IMR-90 (cell line): Measurements from ENCODE around the gene RNF34. TPM values are rescaled to one million over a fixed set of nuclear protein-coding genes. Genes with fewer than 3 reads are reported as not detected.
A peak's percentile ranks its signal among the peaks of the same experiment; 100 is the strongest.

ENCODE experiments used
- ATAC-seq: fragments of 200-7000 bp; cut with Tn5 transposase; 2 replicates; pipeline ENCODE4 v1.9.1; 2020; ENCODE audit warnings: low read depth, mild to moderate bottlenecking, moderate library complexity
- BruUV-seq: library from RNA; stranded (reverse); fragments of 400-500 nt; replicated peaks from 2 replicates; lab custom pipeline; 2021; lab: Mats Ljungman, UMichigan
- CTCF ChIA-PET: fragments of 300-600 bp; formaldehyde crosslinking; extraction: SDS; loops from one replicate; lab custom pipeline; 2021; ENCODE audit warnings: antibody characterized with exemption; lab: Yijun Ruan, JAX
- POLR2A ChIA-PET: fragments of 300-600 bp; sonication (Branson Sonifier 250); formaldehyde crosslinking; loops from one replicate; lab custom pipeline; 2022; ENCODE audit warnings: antibody characterized with exemption; ENCODE audit not compliant: unreplicated experiment; lab: Charles Lee
- DNase-seq: peaks from one replicate; pipeline ENCODE4 v3.0.0; 2013
- H2AFZ ChIP-seq: replicated peaks from 2 replicates; pipeline ENCODE3; 2013; ENCODE audit warnings: low read length, mild to moderate bottlenecking; ENCODE audit not compliant: poor library complexity
- H2AK5ac ChIP-seq: 2 replicates; pipeline ENCODE4 v1.6.1; 2013; ENCODE audit warnings: low read depth, low read length, inconsistent platforms
- H2AK9ac ChIP-seq: replicated peaks from 2 replicates; pipeline ENCODE3; 2013; ENCODE audit warnings: mild to moderate bottlenecking, low read depth, low read length, moderate library complexity; ENCODE audit not compliant: poor library complexity
- H2BK120ac ChIP-seq: 2 replicates; pipeline ENCODE4 v1.6.1; 2013; ENCODE audit warnings: low read depth, low read length, inconsistent platforms
- H2BK15ac ChIP-seq: 3 replicates; pipeline ENCODE4 v1.6.1; 2013; ENCODE audit warnings: low read depth, low read length, inconsistent platforms
- H2BK20ac ChIP-seq: 2 replicates; pipeline ENCODE4 v1.6.1; 2013; ENCODE audit warnings: low read depth, mild to moderate bottlenecking, inconsistent platforms, low read length, moderate library complexity
- H2BK5ac ChIP-seq: 2 replicates; pipeline ENCODE4 v1.6.1; 2013; ENCODE audit warnings: mild to moderate bottlenecking, low read depth, low read length, inconsistent platforms; ENCODE audit not compliant: poor library complexity, severe bottlenecking
- H3K14ac ChIP-seq: replicated peaks from 2 replicates; pipeline ENCODE4 v1.6.1; 2013; ENCODE audit warnings: low read depth, low read length, inconsistent platforms
- H3K18ac ChIP-seq: 2 replicates; pipeline ENCODE4 v1.6.1; 2013; ENCODE audit warnings: low read depth, low read length, control low read depth
- H3K23ac ChIP-seq: 2 replicates; pipeline ENCODE4 v1.6.1; 2013; ENCODE audit warnings: low read depth, low read length, inconsistent platforms
- H3K27ac ChIP-seq: 2 replicates; pipeline ENCODE4 v1.5.1; 2013; ENCODE audit warnings: mild to moderate bottlenecking, control low read depth, low read length; ENCODE audit not compliant: insufficient read depth
- H3K27me3 ChIP-seq: 2 replicates; pipeline ENCODE4 v1.6.1; 2013; ENCODE audit warnings: low read length; ENCODE audit not compliant: control insufficient read depth, insufficient read depth
- H3K36me3 ChIP-seq: 2 replicates; pipeline ENCODE4 v1.6.1; 2013; ENCODE audit warnings: low read length, mixed read lengths; ENCODE audit not compliant: control insufficient read depth, insufficient read depth
- H3K4ac ChIP-seq: 2 replicates; pipeline ENCODE4 v1.6.1; 2013; ENCODE audit warnings: low read depth, low read length, inconsistent platforms
- H3K4me1 ChIP-seq: 2 replicates; pipeline ENCODE4 v1.6.1; 2013; ENCODE audit warnings: low read length, mixed read lengths; ENCODE audit not compliant: control insufficient read depth, insufficient read depth
- H3K4me2 ChIP-seq: 2 replicates; pipeline ENCODE4 v1.6.1; 2013; ENCODE audit warnings: low read depth, mild to moderate bottlenecking, control low read depth, low read length, moderate library complexity
- H3K4me3 ChIP-seq: 2 replicates; pipeline ENCODE4 v1.5.1; 2013; ENCODE audit warnings: low read depth, mild to moderate bottlenecking, control low read depth, low read length, moderate library complexity; ENCODE audit not compliant: insufficient read depth
- H3K56ac ChIP-seq: 2 replicates; pipeline ENCODE4 v1.6.1; 2013; ENCODE audit warnings: low read length, inconsistent platforms; ENCODE audit not compliant: insufficient read depth; ENCODE audit errors: extremely low read depth
- H3K79me1 ChIP-seq, 2 experiments: 2 replicates each; pipeline ENCODE4 v1.6.1; 2013; ENCODE audit warnings: low read length in 2 of 2, inconsistent platforms in 1 of 2, low read depth in 1 of 2
- H3K9ac ChIP-seq: 2 replicates; pipeline ENCODE4 v1.6.1; 2013; ENCODE audit warnings: low read depth, low read length, control low read depth
- H3K9me1 ChIP-seq: 2 replicates; pipeline ENCODE4 v1.6.1; 2013; ENCODE audit warnings: low read length, inconsistent platforms; ENCODE audit not compliant: insufficient read depth
- H3K9me3 ChIP-seq: 2 replicates; pipeline ENCODE4 v1.6.1; 2013; ENCODE audit warnings: low read length; ENCODE audit not compliant: control insufficient read depth, insufficient read depth
- H4K20me1 ChIP-seq: 2 replicates; pipeline ENCODE4 v1.6.1; 2013; ENCODE audit warnings: low read length, inconsistent platforms; ENCODE audit not compliant: insufficient read depth
- H4K5ac ChIP-seq: 2 replicates; pipeline ENCODE4 v1.6.1; 2013; ENCODE audit warnings: mild to moderate bottlenecking, low read depth, low read length, control low read depth
- H4K8ac ChIP-seq, 2 experiments: 2 replicates each; pipeline ENCODE4 v1.6.1; 2013; ENCODE audit warnings: low read depth in 2 of 2, low read length in 2 of 2, control low read depth in 1 of 2, inconsistent platforms in 1 of 2
- H4K91ac ChIP-seq: 2 replicates; pipeline ENCODE4 v1.6.1; 2013; ENCODE audit warnings: low read depth, low read length, inconsistent platforms; ENCODE audit not compliant: insufficient read depth
- CEBPB ChIP-seq: IDR thresholded peaks from 2 replicates; pipeline ENCODE4 v1.6.1; 2012; ENCODE audit warnings: low read depth, low read length, improper control_type of control experiment
- RAD21 ChIP-seq: IDR thresholded peaks from 2 replicates; pipeline ENCODE4 v1.6.1; 2012; ENCODE audit warnings: low read length, improper control_type of control experiment
- SMC3 ChIP-seq: fragments of 150-350 bp; IDR thresholded peaks from 2 replicates; pipeline ENCODE4 v1.6.1; 2016; ENCODE audit warnings: low read depth, mild to moderate bottlenecking, antibody characterized with exemption, low read length, moderate library complexity
- WGBS, 2 experiments: methylation state at CpG; one replicate each; pipeline versions ENCODE4 v1.1.5 to v1.1.7; 2013; ENCODE audit warnings: missing lambda C conversion rate in 2 of 2; ENCODE audit not compliant: insufficient read length in 1 of 2; ENCODE audit errors: extremely low coverage in 2 of 2; 5-methylcytosine and 5-hydroxymethylcytosine counted together
- dilution Hi-C: fragments of 300-500 bp; cut with HindIII; formaldehyde crosslinking; loops from one replicate; pipeline ENCODE4 v1.14.3; 2018; ENCODE audit warnings: low sequenced_read_pairs; ENCODE audit not compliant: unreplicated experiment
- in situ Hi-C: fragments of 300-500 bp; cut with MboI; formaldehyde crosslinking; loops from 3 replicates; pipeline ENCODE4 v1.14.3; 2019; ENCODE audit warnings: low sequenced_read_pairs, inconsistent platforms, mixed read lengths
- intact Hi-C: fragments of 100-400 bp; cut with micrococcal nuclease; formaldehyde crosslinking; loops from 2 replicates; pipeline ENCODE4 v1.10.0; 2022
- polyA plus RNA-seq, 3 experiments: library from polyadenylated mRNA; depleted of rRNA; stranded (reverse); fragments of >200 nt; gene quantifications; 2 replicates each; pipeline ENCODE4 v1.2.3, GENCODE V29; 2012; ENCODE audit warnings: low replicate concordance in 1 of 3
- total RNA-seq: library from RNA; depleted of rRNA; stranded (reverse); fragments of >200 nt; gene quantifications from 2 replicates; pipeline ENCODE4 v1.2.3, GENCODE V29; 2012
- TF ChIP-seq, protein P1 (sequence below): fragments of 150-350 bp; IDR thresholded peaks from 2 replicates; pipeline ENCODE4 v1.6.1; 2016; ENCODE audit warnings: low read depth, mild to moderate bottlenecking, low read length, moderate library complexity, borderline replicate concordance
- TF ChIP-seq, protein P2 (sequence below): conservative IDR thresholded peaks from 2 replicates; pipeline ENCODE4 v1.5.1; 2012; ENCODE audit warnings: mild to moderate bottlenecking, low read depth, low read length, improper control_type of control experiment

The RNF34 gene
- total and polyA plus RNA-seq, 2 of the 4 experiments (the other 2 are of a cell fraction), result 33.2 to 69.5 TPM

DNA sequence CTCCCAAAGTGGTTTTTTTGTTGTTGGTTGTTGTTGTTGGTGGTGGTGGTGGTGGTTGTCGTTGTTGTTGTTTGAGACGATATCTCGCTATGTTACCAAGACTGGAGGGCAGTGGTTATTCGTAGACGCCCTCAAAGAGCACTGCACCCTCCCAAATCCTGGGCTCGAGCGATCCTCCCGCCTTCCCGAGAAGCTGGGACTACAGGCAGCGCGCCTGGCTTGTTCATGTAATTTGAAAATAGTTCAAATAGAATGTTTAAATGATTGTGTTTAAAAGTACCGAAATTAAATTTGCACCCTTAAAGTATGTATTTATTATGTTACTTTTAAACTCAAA is 47.3 kb upstream of the RNF34 start:
- H3K4me3 ChIP-seq, result peak overlapping the region; percentile 61
- in situ Hi-C loops (loop anchor here (5.0 kb wide), 1 partner anchor 40 kb away; no protein-coding TSS in a partner anchor), dilution Hi-C loops (no loop called here), intact Hi-C loops (loop anchor here (1.0 kb wide), 1 partner anchor 48 kb away; the partner anchor contains the start of gene RNF34)
- peaks cover 3 to 32% of the 10 kb centered on the region in 2 experiments for H3K79me1 ChIP-seq
- peak overlapping the region; percentile 97 for H2AFZ ChIP-seq
- H3K4me1 ChIP-seq, result no peaks in the 10 kb centered on the region
- H3K4ac ChIP-seq, result peak overlapping the region; percentile 83
- BruUV-seq, result no TSS peak
- H3K4me2 ChIP-seq, result peak overlapping the region; percentile 71
- H2AK9ac ChIP-seq, result no peak overlapping the region
- TF ChIP-seq CEBPB (no peak), SMC3 (no peak), RAD21 (0 out of 2 replicates have a peak, but pooled peaks have one; percentile 16)
- TF ChIP-seq, protein P1, sequence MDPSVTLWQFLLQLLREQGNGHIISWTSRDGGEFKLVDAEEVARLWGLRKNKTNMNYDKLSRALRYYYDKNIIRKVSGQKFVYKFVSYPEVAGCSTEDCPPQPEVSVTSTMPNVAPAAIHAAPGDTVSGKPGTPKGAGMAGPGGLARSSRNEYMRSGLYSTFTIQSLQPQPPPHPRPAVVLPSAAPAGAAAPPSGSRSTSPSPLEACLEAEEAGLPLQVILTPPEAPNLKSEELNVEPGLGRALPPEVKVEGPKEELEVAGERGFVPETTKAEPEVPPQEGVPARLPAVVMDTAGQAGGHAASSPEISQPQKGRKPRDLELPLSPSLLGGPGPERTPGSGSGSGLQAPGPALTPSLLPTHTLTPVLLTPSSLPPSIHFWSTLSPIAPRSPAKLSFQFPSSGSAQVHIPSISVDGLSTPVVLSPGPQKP, result no peak
- TF ChIP-seq, protein P2, sequence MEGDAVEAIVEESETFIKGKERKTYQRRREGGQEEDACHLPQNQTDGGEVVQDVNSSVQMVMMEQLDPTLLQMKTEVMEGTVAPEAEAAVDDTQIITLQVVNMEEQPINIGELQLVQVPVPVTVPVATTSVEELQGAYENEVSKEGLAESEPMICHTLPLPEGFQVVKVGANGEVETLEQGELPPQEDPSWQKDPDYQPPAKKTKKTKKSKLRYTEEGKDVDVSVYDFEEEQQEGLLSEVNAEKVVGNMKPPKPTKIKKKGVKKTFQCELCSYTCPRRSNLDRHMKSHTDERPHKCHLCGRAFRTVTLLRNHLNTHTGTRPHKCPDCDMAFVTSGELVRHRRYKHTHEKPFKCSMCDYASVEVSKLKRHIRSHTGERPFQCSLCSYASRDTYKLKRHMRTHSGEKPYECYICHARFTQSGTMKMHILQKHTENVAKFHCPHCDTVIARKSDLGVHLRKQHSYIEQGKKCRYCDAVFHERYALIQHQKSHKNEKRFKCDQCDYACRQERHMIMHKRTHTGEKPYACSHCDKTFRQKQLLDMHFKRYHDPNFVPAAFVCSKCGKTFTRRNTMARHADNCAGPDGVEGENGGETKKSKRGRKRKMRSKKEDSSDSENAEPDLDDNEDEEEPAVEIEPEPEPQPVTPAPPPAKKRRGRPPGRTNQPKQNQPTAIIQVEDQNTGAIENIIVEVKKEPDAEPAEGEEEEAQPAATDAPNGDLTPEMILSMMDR, result no peak
- peak overlapping the region; percentile 71; the same call in 1 of the 2 replicates for H3K23ac ChIP-seq
- peak overlapping the region; percentile 7; the same call in 1 of the 2 replicates for H2BK20ac ChIP-seq
- peak overlapping the region; percentile 76 for H4K91ac ChIP-seq
- no peaks in the 10 kb centered on the region for H3K36me3 ChIP-seq
- peak overlapping the region; percentile 25 for H3K18ac ChIP-seq
- peak overlapping the region; percentile 43; the same call in 1 of the 3 replicates for H2BK15ac ChIP-seq
- H2AK5ac ChIP-seq, result no peak overlapping the region; the same call in 1 of the 2 replicates
- peak overlapping the region; percentile 90 for H3K14ac ChIP-seq
- no peaks in the 10 kb centered on the region for H3K9me1 ChIP-seq
- peak overlapping the region; percentile 46 for H4K5ac ChIP-seq
- H4K20me1 ChIP-seq, result no peaks in the 10 kb centered on the region
- no CpG with 5 or more reads among the region's 12 CpGs for WGBS, 2 experiments
- no peaks in the 10 kb centered on the region for H3K9me3 ChIP-seq
- CTCF ChIA-PET, result interaction anchor here (1.6 kb wide), 1 partner anchor 48 kb away, joined by 7 read pairs; the partner anchor contains the start of gene RNF34
- peak overlapping the region; percentile 67 for H3K27ac ChIP-seq
- POLR2A ChIA-PET, result interaction anchor here (0.6 to 1.2 kb wide), 4 partner anchors 13 to 96 kb away, joined by 3 to 8 read pairs (median 4); partner anchors contain the start of genes CAMKK2 and RNF34
- H2BK120ac ChIP-seq, result peak overlapping the region; percentile 34; the same call in 1 of the 2 replicates
- H3K9ac ChIP-seq, result peak overlapping the region; percentile 75
- peak overlapping the region; percentile 82 for H2BK5ac ChIP-seq
- peak overlapping the region; percentile 73 to 97 for H4K8ac ChIP-seq
- DNase-seq (no peak), ATAC-seq (peak; percentile 69)
- H3K27me3 ChIP-seq, result no peaks in the 10 kb centered on the region
- H3K56ac ChIP-seq, result peak overlapping the region; percentile 74
